Mucosa of descending colon (tissue), 3 donors: Measurements from ENCODE around the gene CD1D. TPM values are rescaled to one million over a fixed set of nuclear protein-coding genes. Genes with fewer than 3 reads are reported as not detected.

Experiments used
- ATAC-seq: fragments of 200-7000 bp; cut with Tn5 transposase; one replicate; pipeline ENCODE4 v1.9.1; 2020; ENCODE audit warnings: mild to moderate bottlenecking, moderate library complexity
- DNase-seq, 3 donors: peaks; one replicate each; pipeline ENCODE4 v3.0.0-alpha.2; 2020
- H3K36me3 ChIP-seq: fragments of 200-600 bp; one replicate; pipeline ENCODE4 v1.8.0; 2021; ENCODE audit warnings: low read depth, mild to moderate bottlenecking
- H3K4me1 ChIP-seq: fragments of 200-600 bp; one replicate; pipeline ENCODE4 v1.8.0; 2021; ENCODE audit warnings: low read depth, mild to moderate bottlenecking
- H3K4me3 ChIP-seq: fragments of 200-600 bp; one replicate; pipeline ENCODE4 v1.8.0; 2021; ENCODE audit warnings: mild to moderate bottlenecking
- H3K9me3 ChIP-seq: fragments of 200-600 bp; one replicate; pipeline ENCODE4 v1.8.0; 2021; ENCODE audit warnings: mild to moderate bottlenecking
- CTCF ChIP-seq: fragments of 200-600 bp; IDR thresholded peaks from one replicate; pipeline ENCODE4 v1.8.0; 2022; ENCODE audit warnings: antibody characterized with exemption, mild to moderate bottlenecking
- intact Hi-C, 2 donors: fragments of 100-400 bp; cut with DNase I in 1 of 2; cut with micrococcal nuclease in 1 of 2; formaldehyde crosslinking; loops; one replicate each; pipeline versions ENCODE4 v1.11.0 to v1.11.1; 2022; cut with DNase I, micrococcal nuclease
- total RNA-seq, 3 donors: library from RNA; stranded (reverse); fragmentation: NEBNext Ultra II Directional in 2 of 3; extraction: Animal tissue kit (Norgen Biotek cat#: 25700) in 2 of 3; gene quantifications; one replicate each; pipeline versions ENCODE4 v1.2.1 to v1.2.4, GENCODE V29; 2021 to 2023
- donor health status: DM: no; HTN: no; CAD: no; lungs with moderate emphysema.
- donor health status: DM: no; HTN: no; CAD: no.
- donor health status: DM: no; HTN: yes; CAD: no.

The CD1D gene
- total RNA-seq, 3 donors from 2014 or later, result 2.4 to 7.5 (median 5.4) TPM

- DNase-seq, result peak; percentile 86 to 90 (median 88)
- TF ChIP-seq CTCF, result no peak
- Histone ChIP-seq H3K4me3 (no peak overlapping the region), H3K9me3 (no peaks in the 10 kb centered on the region), H3K36me3 (no peaks in the 10 kb centered on the region), H3K4me1 (peaks cover 5% of the 10 kb centered on the region)
- intact Hi-C loops, result no loop called here
- ATAC-seq, result peak; percentile 94
These were observed 31.0 kb upstream of the CD1D start for GRCh38 chr1:158149577-158150269.

- DNase-seq (no peak), ATAC-seq (no peak)
- H3K4me3 ChIP-seq, result no peak overlapping the region
- TF ChIP-seq CTCF, result no peak
- no peaks in the 10 kb centered on the region for H3K36me3 ChIP-seq
- peaks cover 5% of the 10 kb centered on the region for H3K4me1 ChIP-seq
- intact Hi-C loops, result no loop called here
- no peaks in the 10 kb centered on the region for H3K9me3 ChIP-seq
These were observed 30.2 kb upstream of the CD1D start for GRCh38 chr1:158150523-158150922.

- no peak for TF ChIP-seq CTCF
These were observed 27.5 kb upstream of the CD1D start for GRCh38 chr1:158153179-158153578.

GRCh38 chr1:158153746-158154444 is 26.8 kb upstream of the CD1D start:
- H3K36me3 ChIP-seq, result no peaks in the 10 kb centered on the region
- no peak for DNase-seq
- H3K4me3 ChIP-seq, result no peak overlapping the region
- ATAC-seq, result no peak
- no peak for TF ChIP-seq CTCF
- no peaks in the 10 kb centered on the region for H3K9me3 ChIP-seq
- H3K4me1 ChIP-seq, result peaks cover 5% of the 10 kb centered on the region
- intact Hi-C loops, result no loop called here

More at GRCh38 chr1:158153179-158153578, 27.5 kb upstream of the CD1D start:
- Histone ChIP-seq H3K4me3 (no peak overlapping the region), H3K4me1 (peaks cover 5% of the 10 kb centered on the region), H3K9me3 (no peaks in the 10 kb centered on the region), H3K36me3 (no peaks in the 10 kb centered on the region)
- no peak for ATAC-seq
- intact Hi-C loops, result no loop called here
- no peak for DNase-seq

GRCh38 chr1:158154501-158154900 is 26.2 kb upstream of the CD1D start:
- Histone ChIP-seq H3K36me3 (no peaks in the 10 kb centered on the region), H3K4me3 (no peak overlapping the region), H3K4me1 (peaks cover 4% of the 10 kb centered on the region), H3K9me3 (no peaks in the 10 kb centered on the region)
- DNase-seq (no peak), ATAC-seq (no peak)
- TF ChIP-seq CTCF, result no peak
- intact Hi-C loops, result no loop called here
